ENCODE measurements around the gene SMIM27. TPM values are rescaled to one million over a fixed set of nuclear protein-coding genes. Genes with fewer than 3 reads are reported as not detected.
"Not testable (repeated sequence)": the region's sequence is repeated elsewhere in the genome, so short reads cannot be mapped to it uniquely, and the experiment has no call there.

SMIM27 gene
- total RNA-seq, 1 donor from 2014 or later = 15.5 TPM

DNA sequence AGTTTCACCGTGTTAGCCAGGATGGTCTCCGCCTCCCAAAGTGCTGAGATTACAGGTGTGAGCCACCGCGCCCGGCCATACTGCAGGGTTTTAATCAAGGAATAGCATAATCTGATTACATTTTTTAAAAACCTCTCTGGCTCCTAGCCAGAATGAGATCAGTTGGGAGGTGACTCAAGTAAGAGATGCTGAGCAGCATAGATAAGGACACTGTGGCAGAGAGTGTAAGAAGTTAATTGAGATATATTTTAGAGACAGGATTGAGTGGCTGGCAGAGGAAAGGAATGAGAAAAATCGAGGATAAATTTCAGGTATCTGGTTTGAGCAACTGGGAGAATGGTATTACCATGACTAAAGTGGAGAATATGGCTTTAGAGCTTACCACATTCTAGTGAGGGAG is 18.8 kb upstream of the SMIM27 start:
- H3K36me3 Mint-ChIP-seq (ENCODE audit: low read depth) = peaks cover 8% of the 10 kb centered on the region
- H3K4me3 Mint-ChIP-seq (ENCODE audit: low read depth) = no peak overlapping the region
- H3K27me3 Mint-ChIP-seq (ENCODE audit: low read depth) = no peaks in the 10 kb centered on the region
- no peak overlapping the region for H3K27ac Mint-ChIP-seq
- intact Hi-C loops (cut with micrococcal nuclease) = no loop called here
- DNase-seq (ENCODE audit: low spot score) = no peak
- H3K4me1 Mint-ChIP-seq (ENCODE audit: low read depth) = peaks cover 3% of the 10 kb centered on the region
- no peaks in the 10 kb centered on the region for H3K9me3 Mint-ChIP-seq

DNA sequence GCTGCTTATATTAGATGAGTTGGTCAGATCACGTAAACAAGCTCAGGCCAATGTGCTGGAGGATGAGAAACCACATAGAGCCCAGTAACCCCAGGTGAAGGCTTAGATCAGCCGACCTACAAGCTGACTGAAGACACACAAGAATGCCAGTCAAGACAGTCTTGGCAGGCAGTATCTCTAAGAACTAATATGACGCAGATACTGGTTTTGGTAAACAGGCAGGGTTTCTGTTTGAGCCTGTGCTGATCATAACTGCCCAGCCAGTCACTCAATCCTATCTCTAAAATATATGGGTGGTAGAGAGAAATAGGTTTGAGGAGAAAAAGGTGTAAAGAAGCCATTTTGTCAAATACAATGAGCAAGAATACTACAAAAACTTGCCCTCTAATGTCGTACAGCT is 18.3 kb upstream of the SMIM27 start:
- no peaks in the 10 kb centered on the region for H3K27me3 Mint-ChIP-seq (ENCODE audit: low read depth)
- intact Hi-C loops (cut with micrococcal nuclease) = no loop called here
- H3K4me1 Mint-ChIP-seq (ENCODE audit: low read depth) = peaks cover 3% of the 10 kb centered on the region
- H3K4me3 Mint-ChIP-seq (ENCODE audit: low read depth) = no peak overlapping the region
- DNase-seq (ENCODE audit: low spot score) = no peak
- H3K27ac Mint-ChIP-seq = no peak overlapping the region
- H3K36me3 Mint-ChIP-seq (ENCODE audit: low read depth) = peaks cover 9% of the 10 kb centered on the region
- H3K9me3 Mint-ChIP-seq = no peaks in the 10 kb centered on the region

DNA sequence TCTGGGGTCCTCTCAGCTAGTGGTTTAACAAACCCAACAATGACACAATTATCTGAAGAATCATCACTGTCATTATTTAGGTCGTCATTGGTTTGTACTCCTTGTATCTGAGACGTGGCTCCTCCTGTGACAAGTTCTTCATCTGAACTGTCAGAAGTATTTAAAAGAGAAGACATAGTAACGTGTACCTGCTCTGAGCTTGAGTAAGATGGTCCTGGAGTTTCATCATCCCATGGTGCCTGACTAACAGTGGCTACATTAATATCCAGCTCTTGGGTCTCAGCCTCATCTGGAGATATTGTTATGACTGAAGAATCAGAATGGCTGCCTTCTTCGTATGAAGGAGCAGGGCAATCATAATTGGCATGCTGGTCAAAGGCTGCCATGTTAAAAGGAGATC is 9.1 kb upstream of the SMIM27 start:
- DNase-seq (ENCODE audit: low spot score) = no peak
- H3K36me3 Mint-ChIP-seq (ENCODE audit: low read depth) = peaks cover 43% of the 10 kb centered on the region
- peaks cover 7% of the 10 kb centered on the region for H3K4me1 Mint-ChIP-seq (ENCODE audit: low read depth)
- no peak overlapping the region for H3K27ac Mint-ChIP-seq
- no peak overlapping the region for H3K4me3 Mint-ChIP-seq (ENCODE audit: low read depth)
- intact Hi-C loops (cut with micrococcal nuclease) = loop anchor here (5.0 kb wide), 1 partner anchor 39 kb away; no protein-coding TSS in a partner anchor
- no peaks in the 10 kb centered on the region for H3K27me3 Mint-ChIP-seq (ENCODE audit: low read depth)
- no peaks in the 10 kb centered on the region for H3K9me3 Mint-ChIP-seq

DNA sequence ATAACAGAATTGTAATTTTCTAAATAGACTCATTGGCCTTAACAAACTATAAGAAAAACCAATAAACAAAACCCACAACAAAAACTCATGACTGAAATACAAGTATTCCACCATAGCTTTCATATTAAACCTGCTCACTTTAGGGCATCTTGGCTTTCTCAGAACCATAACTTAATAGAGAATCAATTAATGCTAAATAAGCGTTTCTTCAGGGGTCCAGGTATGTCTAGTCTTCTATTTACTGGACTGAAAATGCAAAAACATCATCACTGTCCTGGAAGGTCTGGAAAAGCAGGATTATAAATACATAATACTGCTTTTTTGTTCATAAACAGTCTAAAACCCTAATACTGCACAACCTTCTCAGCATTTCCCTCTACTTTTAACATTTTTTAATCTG is 6.2 kb upstream of the SMIM27 start:
- peaks cover 25% of the 10 kb centered on the region for H3K4me1 Mint-ChIP-seq (ENCODE audit: low read depth)
- no peak overlapping the region for H3K4me3 Mint-ChIP-seq (ENCODE audit: low read depth)
- peaks cover 55% of the 10 kb centered on the region for H3K36me3 Mint-ChIP-seq (ENCODE audit: low read depth)
- no peak for DNase-seq (ENCODE audit: low spot score)
- H3K27me3 Mint-ChIP-seq (ENCODE audit: low read depth) = no peaks in the 10 kb centered on the region
- no peaks in the 10 kb centered on the region for H3K9me3 Mint-ChIP-seq
- intact Hi-C loops (cut with micrococcal nuclease) = no loop called here
- no peak overlapping the region for H3K27ac Mint-ChIP-seq

DNA sequence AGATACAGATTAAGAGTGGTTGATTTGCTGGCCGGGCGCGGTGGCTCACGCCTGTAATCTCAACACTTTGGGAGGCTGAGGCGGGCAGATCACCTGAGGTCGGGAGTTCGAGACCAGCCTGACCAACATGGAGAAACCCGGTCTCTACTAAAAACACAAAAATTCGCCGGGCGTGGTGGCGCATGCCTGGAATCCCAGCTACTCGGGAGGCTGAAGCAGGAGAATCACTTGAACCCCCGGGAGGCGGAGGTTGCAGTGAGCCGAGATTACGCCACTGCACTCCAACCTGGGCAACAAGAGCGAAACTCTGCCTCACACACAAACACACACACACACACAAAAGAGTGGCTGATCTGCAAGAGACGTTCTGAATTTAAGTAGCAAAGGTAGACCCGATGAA is 3.9 kb upstream of the SMIM27 start:
- H3K27me3 Mint-ChIP-seq (ENCODE audit: low read depth); intact Hi-C loops (cut with micrococcal nuclease); H3K27ac Mint-ChIP-seq; DNase-seq (ENCODE audit: low spot score); H3K9me3 Mint-ChIP-seq; H3K4me3 Mint-ChIP-seq (ENCODE audit: low read depth): not testable (repeated sequence)
- Mint-ChIP-seq H3K4me1 (ENCODE audit: low read depth) (peaks cover 29% of the 10 kb centered on the region), H3K36me3 (ENCODE audit: low read depth) (peaks cover 41% of the 10 kb centered on the region)

DNA sequence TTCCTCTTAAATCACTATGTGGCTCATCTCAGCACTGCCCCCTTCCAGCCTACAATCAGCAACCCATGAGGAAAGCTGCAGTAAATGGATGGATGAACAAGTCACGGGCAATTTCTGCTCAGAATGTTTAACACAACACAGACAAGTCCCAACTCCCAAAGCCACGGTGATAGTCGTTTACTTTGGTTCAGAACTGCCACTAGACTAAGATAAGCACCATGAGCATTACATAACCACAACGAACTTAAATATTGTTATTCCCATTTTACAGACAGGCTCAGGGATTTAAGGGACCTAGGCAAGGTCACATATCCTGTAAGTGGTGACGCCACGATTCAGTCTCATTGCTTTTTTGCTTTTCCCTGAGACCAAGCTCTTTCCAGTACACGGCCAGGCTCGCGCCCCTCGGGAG is 2.0 kb upstream of the SMIM27 start:
- no peaks in the 10 kb centered on the region for H3K9me3 Mint-ChIP-seq
- H3K4me3 Mint-ChIP-seq (ENCODE audit: low read depth) = peak overlapping the region; percentile 91
- no peaks in the 10 kb centered on the region for H3K27me3 Mint-ChIP-seq (ENCODE audit: low read depth)
- peaks cover 34% of the 10 kb centered on the region for H3K4me1 Mint-ChIP-seq (ENCODE audit: low read depth)
- H3K27ac Mint-ChIP-seq = peak overlapping the region; percentile 60
- DNase-seq (ENCODE audit: low spot score) = no peak
- intact Hi-C loops (cut with micrococcal nuclease) = loop anchor here (5.0 kb wide), 1 partner anchor 1203 kb away; no protein-coding TSS in a partner anchor
- peaks cover 32% of the 10 kb centered on the region for H3K36me3 Mint-ChIP-seq (ENCODE audit: low read depth)

DNA sequence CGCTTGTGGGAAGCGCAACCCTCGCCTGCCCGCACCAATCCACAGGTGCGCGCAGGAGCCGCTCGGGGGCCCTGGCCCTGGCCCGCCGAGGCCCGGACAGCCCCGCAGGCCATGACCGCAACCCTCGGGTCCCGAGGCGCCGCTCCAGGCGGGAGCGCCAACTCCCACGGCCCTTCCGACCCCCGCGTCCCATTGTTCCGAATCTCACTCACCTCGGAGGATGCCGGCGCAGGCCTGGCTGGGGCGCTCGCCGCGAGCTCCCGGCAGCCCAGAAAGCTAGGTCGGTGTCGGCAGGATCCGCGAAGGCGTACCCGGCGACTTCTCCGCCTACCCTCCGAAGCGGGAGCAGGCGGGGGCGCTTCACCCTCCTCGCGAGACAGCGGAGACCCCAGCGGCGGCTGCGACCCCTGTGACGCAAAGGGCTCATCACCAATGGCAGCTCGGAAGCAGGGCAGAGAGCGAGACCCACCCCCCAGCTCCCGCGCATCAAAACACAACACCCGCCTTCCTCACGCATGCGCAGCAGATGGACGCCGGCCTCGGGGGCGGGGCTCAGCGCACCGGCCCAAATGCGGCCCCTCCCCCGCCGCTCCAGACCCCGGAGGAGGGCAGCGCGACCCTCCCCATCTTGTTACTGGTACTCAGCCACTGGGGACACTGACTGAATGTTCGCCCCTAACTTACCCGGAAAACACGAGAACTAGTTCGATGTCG is 1.4 kb upstream of the SMIM27 start:
- Mint-ChIP-seq H3K27me3 (ENCODE audit: low read depth) (no peaks in the 10 kb centered on the region), H3K36me3 (ENCODE audit: low read depth) (peaks cover 31% of the 10 kb centered on the region), H3K4me1 (ENCODE audit: low read depth) (peaks cover 34% of the 10 kb centered on the region), H3K4me3 (ENCODE audit: low read depth) (peak overlapping the region; percentile 91), H3K9me3 (no peaks in the 10 kb centered on the region), H3K27ac (peak overlapping the region; percentile 97)
- DNase-seq (ENCODE audit: low spot score) = peak; percentile 90
- intact Hi-C loops (cut with micrococcal nuclease) = loop anchor here (1.0 to 5.0 kb wide), 5 partner anchors 22 to 1203 kb away; partner anchors contain the start of genes ACO1, APTX and RIGI

DNA sequence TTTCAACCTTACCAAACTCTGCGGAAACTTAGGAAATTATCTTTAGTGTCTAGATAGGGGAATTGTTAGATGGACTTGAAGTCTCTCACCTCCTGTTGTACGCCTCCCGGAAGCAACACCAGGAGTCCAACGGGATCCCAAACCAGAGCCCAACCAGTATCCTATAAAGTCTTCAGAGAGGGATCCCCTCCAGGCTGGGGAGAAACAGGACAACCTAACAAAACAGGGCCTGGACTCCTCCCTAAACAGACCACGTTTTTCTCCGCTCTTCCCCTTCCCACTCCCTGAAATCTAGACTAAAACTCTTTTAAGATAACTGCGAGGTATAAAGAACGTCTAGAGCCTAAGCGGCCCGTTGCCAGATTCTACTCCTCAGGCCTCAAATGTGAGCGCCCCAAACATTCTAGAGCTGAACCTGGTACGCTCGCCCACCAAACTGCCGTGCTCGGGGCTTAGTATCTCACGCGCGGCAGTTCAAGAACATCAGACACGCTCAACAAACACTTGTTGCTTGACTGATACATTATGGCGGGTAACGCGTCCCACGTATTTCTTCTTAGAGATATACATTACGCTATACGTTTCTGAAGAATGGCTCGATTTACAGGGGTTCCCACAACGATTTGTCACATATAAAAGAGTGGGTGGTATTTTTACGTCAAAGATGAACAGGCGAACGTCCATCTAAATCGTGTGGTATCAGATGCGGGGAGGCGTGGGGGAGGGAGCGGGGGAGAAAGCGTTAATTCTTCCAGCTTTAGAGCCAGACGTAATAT is 663 bp upstream of the SMIM27 start:
- H3K27me3 Mint-ChIP-seq (ENCODE audit: low read depth) = no peaks in the 10 kb centered on the region

DNA sequence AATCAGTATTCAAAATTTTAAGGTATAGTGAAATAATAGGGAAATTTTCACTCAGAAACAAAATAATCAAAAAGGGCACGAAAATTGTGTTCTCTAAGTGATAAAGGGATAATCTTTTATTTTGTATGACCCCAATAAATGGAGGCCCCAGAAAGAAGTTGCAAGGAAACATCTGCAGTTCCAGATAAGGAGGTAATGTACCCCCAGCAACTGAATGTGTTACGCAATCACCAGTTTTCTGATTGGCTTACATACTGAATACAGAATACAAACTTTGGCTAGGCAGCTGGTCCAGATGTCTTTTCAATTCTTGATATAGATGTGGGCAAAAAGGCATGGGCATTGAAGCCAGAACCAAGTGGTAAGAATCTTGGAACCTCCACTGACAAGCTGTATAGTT is 2.0 kb downstream of the SMIM27 start:
- Mint-ChIP-seq H3K27me3 (ENCODE audit: low read depth) (no peaks in the 10 kb centered on the region), H3K9me3 (no peaks in the 10 kb centered on the region), H3K4me3 (ENCODE audit: low read depth) (peak overlapping the region; percentile 91), H3K27ac (no peak overlapping the region), H3K36me3 (ENCODE audit: low read depth) (peaks cover 18% of the 10 kb centered on the region), H3K4me1 (ENCODE audit: low read depth) (peaks cover 21% of the 10 kb centered on the region)
- DNase-seq (ENCODE audit: low spot score) = no peak
- intact Hi-C loops (cut with micrococcal nuclease) = loop anchor here (5.0 kb wide), 1 partner anchor 1207 kb away; no protein-coding TSS in a partner anchor

More for the DNA sequence above, 663 bp upstream of the SMIM27 start:
- H3K4me3 Mint-ChIP-seq (ENCODE audit: low read depth) = peak overlapping the region; percentile 91
- peak overlapping the region; percentile 97 for H3K27ac Mint-ChIP-seq
- H3K4me1 Mint-ChIP-seq (ENCODE audit: low read depth) = peaks cover 33% of the 10 kb centered on the region
- peaks cover 29% of the 10 kb centered on the region for H3K36me3 Mint-ChIP-seq (ENCODE audit: low read depth)
- peak; percentile 43 for DNase-seq (ENCODE audit: low spot score)
- intact Hi-C loops (cut with micrococcal nuclease) = loop anchor here (1.0 to 5.0 kb wide), 6 partner anchors 21 to 1204 kb away; partner anchors contain the start of genes ACO1, APTX, DNAJA1 and RIGI
- no peaks in the 10 kb centered on the region for H3K9me3 Mint-ChIP-seq

DNA sequence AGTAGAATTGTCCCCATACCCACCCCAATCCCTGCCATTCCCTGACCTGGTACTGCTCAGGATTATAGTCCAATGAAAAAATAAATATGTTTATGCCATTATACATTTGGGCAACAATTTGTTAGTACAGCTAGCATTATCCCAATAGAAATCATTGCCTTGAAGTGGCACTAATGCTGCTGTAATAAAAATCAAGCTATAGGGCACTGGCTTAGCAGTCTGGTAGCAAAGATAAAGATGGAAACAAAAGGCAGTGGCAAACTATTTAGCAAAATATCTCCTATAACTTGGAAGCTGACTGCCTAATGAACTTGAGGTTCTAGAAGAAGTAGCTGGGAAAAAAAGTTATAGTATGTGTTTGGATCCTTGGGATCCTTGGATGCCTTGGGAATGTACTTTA is 2.5 kb downstream of the SMIM27 start:
- Mint-ChIP-seq H3K27me3 (ENCODE audit: low read depth) (no peaks in the 10 kb centered on the region), H3K4me3 (ENCODE audit: low read depth) (no peak overlapping the region), H3K4me1 (ENCODE audit: low read depth) (peaks cover 19% of the 10 kb centered on the region), H3K27ac (no peak overlapping the region), H3K9me3 (no peaks in the 10 kb centered on the region), H3K36me3 (ENCODE audit: low read depth) (peaks cover 18% of the 10 kb centered on the region)
- no peak for DNase-seq (ENCODE audit: low spot score)
- intact Hi-C loops (cut with micrococcal nuclease) = loop anchor here (5.0 kb wide), 1 partner anchor 1207 kb away; no protein-coding TSS in a partner anchor

DNA sequence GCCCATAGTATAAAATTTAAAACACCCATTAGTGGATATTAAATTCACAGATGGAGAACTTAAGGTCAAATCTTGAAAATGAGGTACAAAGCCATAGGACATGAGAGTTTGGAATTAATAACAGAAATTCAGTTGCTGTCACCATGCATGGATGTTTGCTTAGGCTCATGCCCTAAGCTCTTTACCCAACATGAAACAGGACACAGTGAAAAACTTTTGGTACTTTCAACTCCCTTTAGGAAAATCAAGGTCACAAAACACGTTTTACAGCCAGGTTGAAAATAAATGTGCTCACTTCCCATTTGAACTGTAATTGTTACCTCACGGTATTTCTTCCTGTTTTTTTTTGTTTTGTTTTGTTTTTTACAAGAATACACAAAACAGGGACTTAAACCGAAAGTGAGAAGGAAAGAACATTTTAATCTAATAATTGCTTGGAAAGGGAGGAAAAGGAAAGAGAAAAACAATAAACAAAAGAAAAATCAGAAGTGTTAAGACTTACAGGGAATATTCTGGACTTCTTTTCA is 6.3 kb downstream of the SMIM27 start:
- no peak for DNase-seq (ENCODE audit: low spot score)
- Mint-ChIP-seq H3K4me3 (ENCODE audit: low read depth) (no peak overlapping the region), H3K9me3 (no peaks in the 10 kb centered on the region), H3K36me3 (ENCODE audit: low read depth) (peaks cover 13% of the 10 kb centered on the region), H3K27ac (no peak overlapping the region), H3K4me1 (ENCODE audit: low read depth) (peaks cover 6% of the 10 kb centered on the region), H3K27me3 (ENCODE audit: low read depth) (no peaks in the 10 kb centered on the region)
- intact Hi-C loops (cut with micrococcal nuclease) = no loop called here

DNA sequence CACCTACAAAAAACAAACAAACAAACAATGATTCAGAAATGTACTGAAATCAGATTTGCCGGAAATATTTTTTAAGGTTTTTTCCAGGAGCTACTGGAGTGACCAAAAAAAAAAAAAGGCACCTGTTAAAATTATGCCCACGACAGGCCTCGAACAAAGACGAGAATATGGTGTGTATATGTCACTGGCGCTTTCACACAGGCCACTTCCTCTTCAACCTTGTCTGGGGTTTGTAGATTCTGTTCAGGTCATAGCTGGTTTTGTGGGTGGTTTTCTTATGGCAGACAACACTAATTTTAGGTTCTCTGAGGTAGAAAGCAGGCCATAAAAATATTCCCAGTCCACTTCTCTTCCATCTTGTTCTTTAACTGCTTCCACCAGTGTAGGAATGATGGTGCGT is 13.8 kb downstream of the SMIM27 start:
- no peaks in the 10 kb centered on the region for H3K9me3 Mint-ChIP-seq
- H3K27me3 Mint-ChIP-seq (ENCODE audit: low read depth) = no peaks in the 10 kb centered on the region
- peaks cover 9% of the 10 kb centered on the region for H3K4me1 Mint-ChIP-seq (ENCODE audit: low read depth)
- peaks cover 44% of the 10 kb centered on the region for H3K36me3 Mint-ChIP-seq (ENCODE audit: low read depth)
- intact Hi-C loops (cut with micrococcal nuclease) = no loop called here
- DNase-seq (ENCODE audit: low spot score) = no peak
- H3K4me3 Mint-ChIP-seq (ENCODE audit: low read depth) = no peak overlapping the region
- H3K27ac Mint-ChIP-seq = no peak overlapping the region

DNA sequence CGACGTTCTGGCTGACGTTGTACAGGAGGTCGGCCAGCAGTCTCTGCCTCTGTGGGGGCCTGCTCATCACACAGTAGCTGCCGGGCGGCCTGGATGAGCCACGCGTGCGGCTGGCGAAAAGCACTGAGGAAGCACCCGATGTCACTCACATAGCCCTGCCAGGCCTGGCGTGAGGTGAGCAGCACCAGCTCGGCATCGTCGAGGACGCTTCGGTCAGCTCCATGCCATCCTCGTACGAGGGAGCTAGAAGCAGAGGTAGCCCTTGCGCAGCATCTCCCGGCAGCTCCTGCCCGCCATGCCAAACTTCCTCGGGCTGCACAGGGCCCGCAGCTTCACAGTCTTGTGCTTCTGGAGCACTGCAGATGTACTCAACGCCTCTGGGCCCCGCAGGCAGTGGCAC is 14.6 kb downstream of the SMIM27 start:
- Mint-ChIP-seq H3K27me3 (ENCODE audit: low read depth) (no peaks in the 10 kb centered on the region), H3K36me3 (ENCODE audit: low read depth) (peaks cover 43% of the 10 kb centered on the region), H3K9me3 (no peaks in the 10 kb centered on the region), H3K27ac (no peak overlapping the region), H3K4me3 (ENCODE audit: low read depth) (no peak overlapping the region), H3K4me1 (ENCODE audit: low read depth) (peaks cover 13% of the 10 kb centered on the region)
- intact Hi-C loops (cut with micrococcal nuclease) = no loop called here
- DNase-seq (ENCODE audit: low spot score) = no peak

Measured in activated T-helper 2 cell treated with anti-CD3 and anti-CD28 coated beads, Interferon-gamma antibody, Interleukin-2, Interleukin-4, amounts not matched to agents 10 μg/mL and 5 μg/mL and 100 μg/mL, durations not matched to agents 14 hours and 24 hours and 36 hours (primary cell).